Measurements from ENCODE around the gene RPL23. TPM values are rescaled to one million over a fixed set of nuclear protein-coding genes. Genes with fewer than 3 reads are reported as not detected.
A peak's percentile ranks its signal among the peaks of the same experiment; 100 is the strongest.

RPL23 gene
- 1,678 TPM for total RNA-seq

- DNase-seq = peak; percentile 88
Observed at GRCh38 chr17:38853292-38854219, at the start of gene RPL23. Gene RPL23, minus strand, starts transcription at chr17:38853721. Its CDS starts 11 bp downstream, at chr17:38853710.

DNA sequence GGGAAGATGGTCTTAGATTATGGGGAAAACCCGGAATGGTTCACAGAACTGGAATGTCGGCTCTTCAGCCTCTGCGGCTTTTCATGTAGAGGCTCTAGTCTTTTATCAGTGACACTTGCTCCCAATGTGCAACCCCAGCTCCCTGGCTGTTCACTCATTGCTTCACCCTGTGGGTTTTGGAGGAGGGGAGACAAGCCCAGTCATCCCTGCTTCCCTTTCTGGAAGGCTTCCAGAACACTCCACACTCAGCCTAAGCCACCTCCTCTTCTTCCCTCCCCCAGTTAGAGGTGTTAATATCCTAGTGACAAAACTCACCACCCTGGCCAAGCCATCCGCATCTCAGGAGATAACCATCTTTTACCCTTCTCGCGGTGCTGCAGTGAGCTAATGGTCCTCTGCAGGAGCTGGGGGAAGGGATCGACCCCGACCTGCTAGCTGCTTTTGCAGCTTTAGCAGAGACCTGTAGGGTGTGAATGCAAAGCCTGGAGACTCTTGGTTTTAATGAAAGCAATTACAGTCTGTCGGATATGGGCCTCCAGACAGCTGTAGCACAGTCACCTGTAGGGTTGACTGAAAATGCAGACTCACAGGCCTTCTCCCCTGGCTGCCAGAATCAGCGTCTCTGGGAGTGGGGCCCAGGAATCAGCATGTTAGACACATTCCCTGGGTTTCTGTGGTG lies 47.6 kb upstream of the RPL23 start:
- no peak for DNase-seq

GRCh38 chr17:38899421-38899820 lies 45.9 kb upstream of the RPL23 start:
- DNase-seq = no peak

DNA sequence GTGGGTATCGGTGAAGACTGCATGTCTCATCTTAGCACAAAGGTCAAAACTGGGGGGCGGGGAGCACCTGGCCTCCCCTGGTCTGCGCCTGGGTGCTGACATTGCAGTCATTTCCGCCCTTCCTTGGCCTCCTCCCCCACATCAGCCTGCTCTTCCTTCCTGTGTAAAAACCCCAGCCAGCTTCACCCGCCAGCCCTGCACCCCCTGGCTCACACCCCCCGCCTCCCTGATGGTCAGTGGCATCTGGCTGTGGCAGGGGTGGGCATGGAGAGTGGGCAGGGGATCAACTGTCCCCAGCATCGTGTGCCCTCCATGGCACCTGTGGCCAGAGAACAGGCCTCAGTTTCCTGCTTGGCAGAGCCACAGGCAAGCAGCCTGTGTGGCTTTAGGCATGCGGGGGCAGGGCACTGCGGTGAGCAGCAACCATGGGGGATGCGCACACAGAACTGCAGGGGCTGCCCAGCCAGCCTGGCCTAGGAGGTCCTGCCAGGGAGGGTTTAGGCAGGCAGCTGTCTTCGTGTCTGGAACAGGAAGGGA lies 45.4 kb upstream of the RPL23 start:
- DNase-seq = no peak

DNA sequence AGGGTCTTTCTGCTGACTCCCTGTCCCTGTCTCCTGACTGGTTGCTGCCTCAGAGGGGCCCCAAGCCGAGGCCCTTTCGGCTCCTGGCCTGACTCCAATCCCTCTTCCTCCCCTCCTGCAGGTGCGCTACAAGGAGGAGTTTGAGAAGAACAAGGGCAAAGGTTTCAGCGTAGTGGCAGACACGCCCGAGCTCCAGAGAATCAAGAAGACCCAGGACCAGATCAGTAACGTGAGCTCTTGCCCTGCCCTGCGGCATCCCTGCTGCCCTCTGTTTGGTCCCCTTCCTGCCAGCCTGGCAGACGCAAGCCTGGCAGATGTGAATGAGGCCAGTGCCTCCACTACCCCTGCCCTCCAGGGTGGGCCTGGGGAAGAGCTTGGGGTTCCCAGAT lies 44.8 kb upstream of the RPL23 start:
- no peak for DNase-seq

DNA sequence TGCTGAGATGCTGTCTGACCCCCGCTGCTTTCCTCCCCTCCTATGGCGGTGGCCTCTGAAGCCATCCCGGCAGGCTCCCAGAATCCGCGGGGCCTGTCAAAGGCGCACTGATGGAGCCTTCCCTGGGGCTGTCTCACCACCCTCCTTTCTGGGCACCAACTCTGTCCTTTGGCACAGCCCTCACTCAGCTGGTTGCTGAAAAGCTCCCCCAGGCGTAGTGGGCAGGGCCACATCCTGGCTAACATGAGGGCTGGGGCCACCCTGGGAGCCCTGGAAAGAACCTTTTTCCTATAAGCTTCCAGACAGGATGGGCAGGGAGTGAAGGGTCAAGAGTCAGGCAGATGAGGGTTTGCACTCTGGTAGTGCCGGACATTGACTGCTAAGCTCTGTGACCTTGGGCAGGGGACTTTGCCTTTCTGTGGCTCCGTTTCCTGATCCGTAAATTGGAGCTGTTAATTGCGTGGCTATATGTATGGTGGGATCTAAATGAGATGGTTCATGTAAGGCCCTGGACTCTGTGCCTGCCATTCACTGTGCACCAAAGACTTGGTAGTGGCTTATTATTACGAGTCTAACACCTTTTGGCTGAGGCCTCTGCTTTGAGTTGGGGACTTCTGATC lies 44.3 kb upstream of the RPL23 start:
- DNase-seq = no peak

DNA sequence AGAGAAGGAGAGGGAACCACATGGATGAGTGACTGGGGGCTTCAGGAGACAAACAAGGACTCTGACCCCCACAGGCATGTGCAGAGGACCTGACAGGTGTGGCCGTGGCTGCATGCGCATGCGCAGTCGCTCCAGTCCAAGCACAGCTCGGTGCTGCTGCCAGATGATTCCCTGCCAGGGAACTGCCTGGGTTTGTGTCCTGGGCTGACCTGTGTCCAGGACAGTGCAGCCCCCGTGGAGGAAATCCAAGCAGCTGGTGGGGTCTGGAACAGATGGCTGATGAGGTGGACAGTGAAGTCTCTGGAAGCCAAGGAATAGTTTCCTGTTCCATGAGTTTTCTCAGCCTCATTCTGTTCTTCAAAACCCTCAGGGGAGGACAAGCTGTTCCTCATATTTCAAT lies 43.7 kb upstream of the RPL23 start:
- no peak for DNase-seq

- DNase-seq = no peak
Observed at GRCh38 chr17:38896346-38896954, 42.9 kb upstream of the RPL23 start.

DNA sequence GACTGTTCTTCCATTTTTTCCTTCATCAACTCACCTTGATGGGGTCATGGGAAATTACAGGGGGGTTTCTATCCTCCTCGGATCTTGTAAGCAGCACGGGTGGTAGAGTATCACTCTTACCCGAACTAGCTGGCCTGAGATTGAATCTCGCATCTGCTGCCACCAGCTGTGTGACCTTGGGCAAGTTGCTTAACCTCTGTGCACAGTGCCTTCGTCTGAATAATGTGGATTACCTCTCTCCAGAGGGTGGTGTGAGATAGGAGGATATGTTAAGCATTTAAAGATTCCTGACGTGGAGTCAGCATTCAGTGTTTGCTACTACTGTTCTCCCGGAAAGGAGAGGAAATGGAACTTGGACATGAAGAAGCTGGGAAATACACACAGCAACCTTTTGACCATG lies 40.8 kb upstream of the RPL23 start:
- no peak for DNase-seq

DNA sequence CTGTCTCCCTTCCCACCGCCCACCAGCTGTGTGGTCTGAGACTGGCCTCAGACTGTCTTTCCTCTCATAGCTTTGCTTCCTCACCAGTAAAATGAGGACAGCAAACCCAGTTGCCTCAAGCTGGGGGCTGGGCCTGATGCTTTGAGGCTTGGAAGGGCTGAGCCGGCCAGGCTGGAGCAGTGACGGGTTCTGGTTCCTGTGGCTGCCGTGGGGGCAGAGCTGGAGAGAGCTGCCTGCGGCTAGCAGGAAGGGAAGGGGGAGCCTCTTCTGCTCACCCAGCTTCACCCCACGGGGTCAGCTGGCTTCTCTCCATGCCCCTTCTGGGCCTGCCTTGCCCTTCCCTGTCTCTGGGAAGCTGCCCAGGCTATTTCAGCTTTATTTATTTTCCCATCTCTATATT lies 40.1 kb upstream of the RPL23 start:
- no peak for DNase-seq

GRCh38 chr17:38893113-38893512 lies 39.6 kb upstream of the RPL23 start:
- no peak for DNase-seq

DNA sequence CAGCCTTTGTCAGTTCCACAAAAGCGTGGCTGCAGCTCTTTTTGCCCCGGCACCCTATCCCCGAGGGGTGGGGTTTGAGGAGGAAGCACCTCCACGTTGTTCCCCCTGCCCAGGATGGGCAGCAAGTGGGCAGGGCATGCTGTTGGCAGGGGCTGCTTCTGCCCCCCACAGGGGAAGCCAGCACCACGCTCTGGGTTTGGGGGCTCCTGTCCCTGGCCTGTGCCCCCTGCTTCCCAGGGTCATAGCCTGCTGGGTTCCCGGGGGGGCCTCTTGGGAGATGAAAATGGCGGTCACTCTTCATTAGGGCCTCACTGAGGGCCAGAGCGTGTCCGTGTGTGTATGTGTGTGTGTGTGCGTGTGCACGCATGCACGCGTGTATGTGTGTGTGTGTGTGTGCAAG lies 39.1 kb upstream of the RPL23 start:
- DNase-seq = no peak

GRCh38 chr17:38892083-38892482 lies 38.6 kb upstream of the RPL23 start:
- no peak for DNase-seq

GRCh38 chr17:38891441-38891840 lies 37.9 kb upstream of the RPL23 start:
- DNase-seq = no peak

DNA sequence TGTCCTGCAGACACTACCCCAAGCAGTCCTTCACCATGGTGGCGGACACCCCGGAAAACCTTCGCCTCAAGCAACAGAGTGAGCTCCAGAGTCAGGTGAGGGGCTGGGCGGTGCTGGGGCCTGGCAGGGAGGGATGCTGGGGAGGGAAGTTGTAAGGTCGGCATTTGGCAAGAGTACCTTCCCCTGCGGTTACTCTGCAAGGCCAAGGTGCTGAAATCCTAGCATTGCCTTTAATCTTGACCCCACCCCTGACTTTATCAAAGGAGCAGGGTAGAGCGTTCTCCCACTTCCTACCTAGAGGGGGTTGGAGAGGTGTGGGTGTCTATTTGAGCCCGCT lies 36.9 kb upstream of the RPL23 start:
- no peak for DNase-seq

DNA sequence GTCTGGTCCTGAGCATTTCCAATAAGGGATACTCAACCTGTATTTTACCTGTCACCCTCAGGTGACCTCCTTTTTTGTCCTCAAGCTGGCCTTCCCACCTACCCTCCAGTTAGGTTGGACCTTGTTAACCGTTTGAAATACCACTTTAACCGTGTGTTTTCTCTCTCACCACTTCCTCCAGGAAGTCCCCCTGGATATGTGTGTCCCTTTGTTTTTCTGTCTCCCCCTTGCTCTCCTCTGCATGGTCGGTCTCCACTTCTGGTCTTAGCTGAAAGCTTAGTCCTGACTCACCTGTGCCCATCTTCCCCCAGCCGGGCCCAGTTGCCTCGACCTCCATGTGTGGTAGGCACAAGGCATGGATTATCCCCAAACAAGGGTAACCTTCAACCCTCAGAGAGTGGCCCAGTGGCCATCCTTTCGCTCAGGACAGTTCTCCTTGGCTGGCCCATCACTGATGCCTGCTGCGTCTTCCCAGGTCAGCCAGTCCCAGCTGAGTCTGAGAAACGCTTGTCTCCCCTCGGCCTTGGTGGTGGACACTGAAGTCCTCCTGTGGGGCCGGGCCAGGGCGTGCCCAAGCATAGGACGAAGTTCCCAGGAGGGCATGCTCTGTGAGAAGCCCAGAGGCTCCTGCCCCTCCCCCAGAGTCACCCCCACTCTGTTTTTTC lies 36.4 kb upstream of the RPL23 start:
- no peak for DNase-seq

- DNase-seq = no peak
Observed at GRCh38 chr17:38888842-38889241, 35.3 kb upstream of the RPL23 start.

- no peak for DNase-seq
Observed at GRCh38 chr17:38886643-38887010, 33.1 kb upstream of the RPL23 start.

DNA sequence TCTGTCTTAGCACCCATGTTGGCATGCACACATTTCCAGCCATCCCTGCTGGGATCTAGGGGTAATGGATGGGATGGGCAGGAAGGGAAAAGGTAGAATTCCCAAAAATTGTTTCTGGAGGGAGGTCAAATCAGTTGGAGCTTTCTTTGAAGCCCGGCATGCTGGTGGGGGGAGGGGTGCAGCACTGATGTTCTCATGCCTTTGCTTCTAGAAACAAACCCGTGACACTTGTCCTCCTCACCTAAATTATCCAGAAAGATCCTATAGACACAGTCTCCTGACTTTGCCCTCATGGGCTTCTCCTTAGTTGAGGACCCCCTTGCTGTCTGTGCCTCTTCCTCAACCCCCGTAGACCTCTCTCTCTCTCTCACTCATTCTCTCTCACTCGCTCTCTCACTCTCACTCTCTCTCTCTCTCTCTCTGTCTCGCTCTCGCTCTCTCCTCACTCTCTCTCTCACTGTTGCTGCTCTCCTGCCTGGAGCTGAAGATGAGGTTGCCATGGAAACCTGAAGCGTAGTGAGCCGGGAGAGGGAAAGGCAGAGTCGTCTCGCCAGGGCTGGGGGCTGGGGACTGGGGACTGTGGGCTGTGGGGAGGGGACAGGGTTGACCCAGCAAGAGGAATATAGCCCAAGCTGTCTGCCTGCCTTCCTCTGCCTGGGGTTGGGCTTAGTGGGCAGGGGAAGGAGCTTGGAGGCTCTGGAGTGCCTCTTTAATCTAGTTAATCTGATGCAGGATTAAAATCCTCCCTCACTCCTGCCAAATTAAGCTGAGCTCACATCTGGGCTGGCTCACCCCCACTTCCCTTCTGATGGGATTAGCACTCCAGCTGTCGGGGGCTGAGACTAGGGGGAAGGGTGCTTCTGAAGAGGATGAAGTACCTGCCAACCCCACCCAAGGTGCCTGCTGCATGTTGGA lies 32.5 kb upstream of the RPL23 start:
- peak; percentile 59 for DNase-seq

- DNase-seq = no peak
Observed at GRCh38 chr17:38885044-38885727, 31.7 kb upstream of the RPL23 start.
